HepG2 (cell line): ENCODE results near the gene HTD2. TPM values are rescaled to one million over a fixed set of nuclear protein-coding genes. Genes with fewer than 3 reads are reported as not detected.

Experiments used
- ATRX ChIP-seq: sonication (generic); formaldehyde crosslinking; IDR thresholded peaks from 2 replicates; pipeline ENCODE4 v1.4.0; 2020; ENCODE audit warnings: missing genetic modification reagents, borderline replicate concordance
- ERF ChIP-seq: IDR thresholded peaks from 2 replicates; pipeline ENCODE4 v1.6.1; 2018; ENCODE audit warnings: missing biosample characterization, missing genetic modification reagents
- HMGA1 ChIP-seq: sonication (generic); formaldehyde crosslinking; conservative IDR thresholded peaks from 2 replicates; pipeline ENCODE4 v1.4.0; 2020; ENCODE audit warnings: missing genetic modification reagents
- JARID2 ChIP-seq: sonication (generic); formaldehyde crosslinking; IDR thresholded peaks from 2 replicates; pipeline ENCODE4 v1.8.1; 2023; ENCODE audit warnings: missing genetic modification reagents, inconsistent platforms; ENCODE audit not compliant: insufficient replicate concordance
- JUND ChIP-seq: sonication (generic); formaldehyde crosslinking; IDR thresholded peaks from 2 replicates; pipeline ENCODE4 v1.8.0; 2022; ENCODE audit warnings: mild to moderate bottlenecking, missing genetic modification reagents
- MAFG ChIP-seq: sonication (generic); formaldehyde crosslinking; IDR thresholded peaks from 2 replicates; pipeline ENCODE4 v1.5.1; 2020; ENCODE audit warnings: mild to moderate bottlenecking, missing genetic modification reagents
- NR1H2 ChIP-seq: sonication (generic); formaldehyde crosslinking; IDR thresholded peaks from 2 replicates; pipeline ENCODE4 v1.8.1; 2022; ENCODE audit warnings: low read depth, missing genetic modification reagents, borderline replicate concordance
- TBP ChIP-seq: sonication (generic); formaldehyde crosslinking; IDR thresholded peaks from 2 replicates; pipeline ENCODE4 v1.5.0; 2020; ENCODE audit warnings: missing genetic modification reagents
- ZNF12 ChIP-seq: sonication (generic); formaldehyde crosslinking; IDR thresholded peaks from 2 replicates; pipeline ENCODE4 v1.5.0; 2020; ENCODE audit warnings: missing genetic modification reagents
- ZZZ3 ChIP-seq: sonication (generic); formaldehyde crosslinking; IDR thresholded peaks from 2 replicates; pipeline ENCODE4 v1.4.0; 2020; ENCODE audit warnings: missing genetic modification reagents, mild to moderate bottlenecking, borderline replicate concordance
- polyA plus RNA-seq, 8 experiments: library from polyadenylated mRNA; depleted of rRNA in 3 of 8; stranded (reverse) in 7 of 8; unstranded in 1 of 8; fragments of >200 nt; fragmentation: Illumina TruSeq in 4 of 8; extraction: Trizol in 4 of 8; gene quantifications; 2 replicates each; pipeline versions ENCODE4 v1.2.1 to v1.2.3, GENCODE V29; 2011 to 2016; ENCODE audit warnings: low read depth in 4 of 8, missing spikeins in 1 of 8, mixed read lengths in 1 of 8; ENCODE audit not compliant: insufficient read depth in 1 of 8
- total RNA-seq, 5 experiments: library from RNA; depleted of rRNA; stranded (reverse); fragments of >200 nt; fragmentation: Illumina TruSeq; extraction: Trizol; gene quantifications; 2 replicates each; pipeline ENCODE4 v1.2.3, GENCODE V29; 2016; ENCODE audit warnings: low read depth in 1 of 5
- TF ChIP-seq, protein P1 (sequence below): sonication (generic); formaldehyde crosslinking; conservative IDR thresholded peaks from 2 replicates; pipeline ENCODE4 v1.8.0; 2022; ENCODE audit warnings: mild to moderate bottlenecking, moderate library complexity, missing genetic modification reagents
- TF ChIP-seq, protein P2 (sequence below): sonication (generic); formaldehyde crosslinking; IDR thresholded peaks from 2 replicates; pipeline ENCODE4 v1.4.0; 2020; ENCODE audit warnings: missing genetic modification reagents, borderline replicate concordance
- TF ChIP-seq, protein P3 (sequence below): fragments of 450-650 bp; IDR thresholded peaks from 2 replicates; pipeline ENCODE4 v1.6.1; 2017; ENCODE audit warnings: mild to moderate bottlenecking
- TF ChIP-seq, protein P4 (sequence below): IDR thresholded peaks from 2 replicates; pipeline ENCODE4 v1.6.1; 2016; ENCODE audit warnings: mild to moderate bottlenecking
- TF ChIP-seq, protein P5 (sequence below): sonication (generic); formaldehyde crosslinking; IDR thresholded peaks from 2 replicates; pipeline ENCODE4 v1.9.0; 2021; ENCODE audit warnings: missing genetic modification reagents, borderline replicate concordance
- TF ChIP-seq, protein P6 (sequence below): sonication (generic); formaldehyde crosslinking; IDR thresholded peaks from 2 replicates; pipeline ENCODE4 v1.4.0; 2020; ENCODE audit warnings: missing genetic modification reagents

The HTD2 gene
- total and polyA plus RNA-seq, 2 of the 13 experiments (the other 11 are each of a cell fraction or from before 2014, with no cell fraction given): 8.6 to 13.7 TPM

DNA sequence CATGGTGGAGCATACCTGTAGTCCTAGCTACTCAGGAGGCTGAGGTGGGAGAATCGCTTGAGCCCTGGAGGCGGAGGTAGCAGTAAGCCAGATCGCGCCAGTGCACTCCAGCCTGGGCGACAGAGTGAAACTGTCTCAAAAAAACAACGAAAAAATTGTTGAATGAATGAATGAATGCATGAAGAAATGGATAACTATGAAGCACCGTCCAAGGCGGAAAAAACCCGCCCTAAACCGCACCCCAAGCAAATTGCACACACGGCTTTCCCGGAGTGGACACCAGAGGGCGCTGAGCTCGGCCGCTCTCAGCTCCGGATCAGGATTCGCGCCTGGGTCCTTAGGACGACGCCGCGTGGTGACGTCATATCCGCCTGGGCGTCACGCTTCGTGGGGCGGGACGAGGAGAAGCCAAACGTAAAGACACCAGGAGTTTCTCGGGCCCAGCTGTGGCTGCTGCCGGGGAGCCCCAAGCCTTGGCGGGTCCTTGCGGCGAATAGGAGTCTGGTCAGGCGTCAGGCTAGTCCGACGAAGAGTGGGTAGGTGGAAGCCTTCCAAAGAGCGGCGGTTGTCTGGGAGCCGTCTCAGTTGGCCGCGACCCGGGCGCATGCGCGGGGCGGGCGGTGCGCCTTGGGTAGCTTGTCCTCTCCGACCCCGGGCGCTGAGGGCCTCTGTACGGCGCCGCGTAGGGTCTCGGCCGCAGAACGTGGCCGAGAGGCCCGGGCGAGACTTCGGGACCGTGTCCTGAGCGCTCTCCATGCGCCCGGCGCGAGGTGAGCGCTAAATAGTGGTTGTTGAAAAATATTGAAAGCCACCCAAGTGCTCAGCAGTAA, at the start of gene HTD2, which contains the start of gene RPP14 (continued):
- TF ChIP-seq, protein P1, sequence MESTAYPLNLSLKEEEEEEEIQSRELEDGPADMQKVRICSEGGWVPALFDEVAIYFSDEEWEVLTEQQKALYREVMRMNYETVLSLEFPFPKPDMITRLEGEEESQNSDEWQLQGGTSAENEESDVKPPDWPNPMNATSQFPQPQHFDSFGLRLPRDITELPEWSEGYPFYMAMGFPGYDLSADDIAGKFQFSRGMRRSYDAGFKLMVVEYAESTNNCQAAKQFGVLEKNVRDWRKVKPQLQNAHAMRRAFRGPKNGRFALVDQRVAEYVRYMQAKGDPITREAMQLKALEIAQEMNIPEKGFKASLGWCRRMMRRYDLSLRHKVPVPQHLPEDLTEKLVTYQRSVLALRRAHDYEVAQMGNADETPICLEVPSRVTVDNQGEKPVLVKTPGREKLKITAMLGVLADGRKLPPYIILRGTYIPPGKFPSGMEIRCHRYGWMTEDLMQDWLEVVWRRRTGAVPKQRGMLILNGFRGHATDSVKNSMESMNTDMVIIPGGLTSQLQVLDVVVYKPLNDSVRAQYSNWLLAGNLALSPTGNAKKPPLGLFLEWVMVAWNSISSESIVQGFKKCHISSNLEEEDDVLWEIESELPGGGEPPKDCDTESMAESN (CRISPR knock-in tag): 0 out of 2 replicates have a peak, but pooled peaks have one; percentile 24
- TF ChIP-seq ZNF12: peak; percentile 1
- TF ChIP-seq NR1H2 (CRISPR knock-in tag): 0 out of 2 replicates have a peak, but pooled peaks have one; percentile 35
- TF ChIP-seq MAFG: no peak
- TF ChIP-seq, protein P2, sequence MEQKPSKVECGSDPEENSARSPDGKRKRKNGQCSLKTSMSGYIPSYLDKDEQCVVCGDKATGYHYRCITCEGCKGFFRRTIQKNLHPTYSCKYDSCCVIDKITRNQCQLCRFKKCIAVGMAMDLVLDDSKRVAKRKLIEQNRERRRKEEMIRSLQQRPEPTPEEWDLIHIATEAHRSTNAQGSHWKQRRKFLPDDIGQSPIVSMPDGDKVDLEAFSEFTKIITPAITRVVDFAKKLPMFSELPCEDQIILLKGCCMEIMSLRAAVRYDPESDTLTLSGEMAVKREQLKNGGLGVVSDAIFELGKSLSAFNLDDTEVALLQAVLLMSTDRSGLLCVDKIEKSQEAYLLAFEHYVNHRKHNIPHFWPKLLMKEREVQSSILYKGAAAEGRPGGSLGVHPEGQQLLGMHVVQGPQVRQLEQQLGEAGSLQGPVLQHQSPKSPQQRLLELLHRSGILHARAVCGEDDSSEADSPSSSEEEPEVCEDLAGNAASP: peak; percentile 59
- TF ChIP-seq ERF: peak; percentile 89
- TF ChIP-seq, protein P3, sequence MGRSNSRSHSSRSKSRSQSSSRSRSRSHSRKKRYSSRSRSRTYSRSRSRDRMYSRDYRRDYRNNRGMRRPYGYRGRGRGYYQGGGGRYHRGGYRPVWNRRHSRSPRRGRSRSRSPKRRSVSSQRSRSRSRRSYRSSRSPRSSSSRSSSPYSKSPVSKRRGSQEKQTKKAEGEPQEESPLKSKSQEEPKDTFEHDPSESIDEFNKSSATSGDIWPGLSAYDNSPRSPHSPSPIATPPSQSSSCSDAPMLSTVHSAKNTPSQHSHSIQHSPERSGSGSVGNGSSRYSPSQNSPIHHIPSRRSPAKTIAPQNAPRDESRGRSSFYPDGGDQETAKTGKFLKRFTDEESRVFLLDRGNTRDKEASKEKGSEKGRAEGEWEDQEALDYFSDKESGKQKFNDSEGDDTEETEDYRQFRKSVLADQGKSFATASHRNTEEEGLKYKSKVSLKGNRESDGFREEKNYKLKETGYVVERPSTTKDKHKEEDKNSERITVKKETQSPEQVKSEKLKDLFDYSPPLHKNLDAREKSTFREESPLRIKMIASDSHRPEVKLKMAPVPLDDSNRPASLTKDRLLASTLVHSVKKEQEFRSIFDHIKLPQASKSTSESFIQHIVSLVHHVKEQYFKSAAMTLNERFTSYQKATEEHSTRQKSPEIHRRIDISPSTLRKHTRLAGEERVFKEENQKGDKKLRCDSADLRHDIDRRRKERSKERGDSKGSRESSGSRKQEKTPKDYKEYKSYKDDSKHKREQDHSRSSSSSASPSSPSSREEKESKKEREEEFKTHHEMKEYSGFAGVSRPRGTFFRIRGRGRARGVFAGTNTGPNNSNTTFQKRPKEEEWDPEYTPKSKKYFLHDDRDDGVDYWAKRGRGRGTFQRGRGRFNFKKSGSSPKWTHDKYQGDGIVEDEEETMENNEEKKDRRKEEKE: no peak
- TF ChIP-seq TBP (CRISPR knock-in tag): no peak
- TF ChIP-seq ATRX (CRISPR knock-in tag): no peak
- no peak for TF ChIP-seq JARID2
- TF ChIP-seq, protein P4, sequence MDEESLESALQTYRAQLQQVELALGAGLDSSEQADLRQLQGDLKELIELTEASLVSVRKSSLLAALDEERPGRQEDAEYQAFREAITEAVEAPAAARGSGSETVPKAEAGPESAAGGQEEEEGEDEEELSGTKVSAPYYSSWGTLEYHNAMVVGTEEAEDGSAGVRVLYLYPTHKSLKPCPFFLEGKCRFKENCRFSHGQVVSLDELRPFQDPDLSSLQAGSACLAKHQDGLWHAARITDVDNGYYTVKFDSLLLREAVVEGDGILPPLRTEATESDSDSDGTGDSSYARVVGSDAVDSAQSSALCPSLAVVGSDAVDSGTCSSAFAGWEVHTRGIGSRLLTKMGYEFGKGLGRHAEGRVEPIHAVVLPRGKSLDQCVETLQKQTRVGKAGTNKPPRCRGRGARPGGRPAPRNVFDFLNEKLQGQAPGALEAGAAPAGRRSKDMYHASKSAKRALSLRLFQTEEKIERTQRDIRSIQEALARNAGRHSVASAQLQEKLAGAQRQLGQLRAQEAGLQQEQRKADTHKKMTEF: peak; percentile 93
- TF ChIP-seq, protein P5, sequence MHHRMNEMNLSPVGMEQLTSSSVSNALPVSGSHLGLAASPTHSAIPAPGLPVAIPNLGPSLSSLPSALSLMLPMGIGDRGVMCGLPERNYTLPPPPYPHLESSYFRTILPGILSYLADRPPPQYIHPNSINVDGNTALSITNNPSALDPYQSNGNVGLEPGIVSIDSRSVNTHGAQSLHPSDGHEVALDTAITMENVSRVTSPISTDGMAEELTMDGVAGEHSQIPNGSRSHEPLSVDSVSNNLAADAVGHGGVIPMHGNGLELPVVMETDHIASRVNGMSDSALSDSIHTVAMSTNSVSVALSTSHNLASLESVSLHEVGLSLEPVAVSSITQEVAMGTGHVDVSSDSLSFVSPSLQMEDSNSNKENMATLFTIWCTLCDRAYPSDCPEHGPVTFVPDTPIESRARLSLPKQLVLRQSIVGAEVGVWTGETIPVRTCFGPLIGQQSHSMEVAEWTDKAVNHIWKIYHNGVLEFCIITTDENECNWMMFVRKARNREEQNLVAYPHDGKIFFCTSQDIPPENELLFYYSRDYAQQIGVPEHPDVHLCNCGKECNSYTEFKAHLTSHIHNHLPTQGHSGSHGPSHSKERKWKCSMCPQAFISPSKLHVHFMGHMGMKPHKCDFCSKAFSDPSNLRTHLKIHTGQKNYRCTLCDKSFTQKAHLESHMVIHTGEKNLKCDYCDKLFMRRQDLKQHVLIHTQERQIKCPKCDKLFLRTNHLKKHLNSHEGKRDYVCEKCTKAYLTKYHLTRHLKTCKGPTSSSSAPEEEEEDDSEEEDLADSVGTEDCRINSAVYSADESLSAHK (CRISPR knock-in tag): no peak
- TF ChIP-seq HMGA1 (CRISPR knock-in tag): no peak
- TF ChIP-seq ZZZ3 (CRISPR knock-in tag): no peak; the same call in 1 of the 2 replicates
- TF ChIP-seq JUND (CRISPR knock-in tag): peak; percentile 93
- TF ChIP-seq, protein P6, sequence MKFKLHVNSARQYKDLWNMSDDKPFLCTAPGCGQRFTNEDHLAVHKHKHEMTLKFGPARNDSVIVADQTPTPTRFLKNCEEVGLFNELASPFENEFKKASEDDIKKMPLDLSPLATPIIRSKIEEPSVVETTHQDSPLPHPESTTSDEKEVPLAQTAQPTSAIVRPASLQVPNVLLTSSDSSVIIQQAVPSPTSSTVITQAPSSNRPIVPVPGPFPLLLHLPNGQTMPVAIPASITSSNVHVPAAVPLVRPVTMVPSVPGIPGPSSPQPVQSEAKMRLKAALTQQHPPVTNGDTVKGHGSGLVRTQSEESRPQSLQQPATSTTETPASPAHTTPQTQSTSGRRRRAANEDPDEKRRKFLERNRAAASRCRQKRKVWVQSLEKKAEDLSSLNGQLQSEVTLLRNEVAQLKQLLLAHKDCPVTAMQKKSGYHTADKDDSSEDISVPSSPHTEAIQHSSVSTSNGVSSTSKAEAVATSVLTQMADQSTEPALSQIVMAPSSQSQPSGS (CRISPR knock-in tag): peak; percentile 98
